GM11168 (cell line): ENCODE results near the gene CACNA1C.

Experiments used
- in situ Hi-C: fragments of 300-500 bp; cut with MboI; formaldehyde crosslinking; loops from one replicate; pipeline ENCODE4 v1.12.0; 2022; ENCODE audit warnings: low sequenced_read_pairs; ENCODE audit not compliant: unreplicated experiment

The CACNA1C gene

DNA sequence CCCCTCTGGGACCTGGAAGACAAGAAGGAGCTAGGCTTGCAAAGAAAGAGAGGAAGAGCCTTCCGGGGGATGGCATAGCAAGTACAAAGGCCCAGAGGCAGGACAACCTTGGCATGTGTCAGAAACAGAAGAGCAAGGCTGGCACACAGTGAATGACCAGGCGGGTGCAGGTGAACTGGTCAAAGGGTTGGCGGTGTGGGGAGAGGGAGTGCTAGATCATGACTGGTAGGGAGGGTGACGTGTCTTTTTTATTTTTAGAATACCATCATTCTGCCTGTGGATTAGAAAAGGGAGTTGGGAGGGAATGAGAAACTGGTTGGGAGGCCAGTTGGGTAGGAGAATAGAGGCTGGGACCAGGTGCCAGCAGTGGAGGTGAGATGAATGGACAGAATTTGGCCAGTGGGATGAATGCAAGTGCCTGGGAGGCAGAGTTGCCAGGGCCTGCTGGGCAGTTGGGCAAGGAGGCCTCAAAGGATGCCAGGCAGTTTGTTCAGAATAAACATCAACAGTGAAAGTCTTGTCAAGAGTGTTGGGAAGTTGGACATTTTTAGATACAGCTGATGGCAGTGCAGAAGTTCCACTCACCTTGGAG, 168.3 kb downstream of the CACNA1C start:
- in situ Hi-C loops = no loop called here

- in situ Hi-C loops = no loop called here
Observed at GRCh38 chr12:2222691-2223090, 169.9 kb downstream of the CACNA1C start.

DNA sequence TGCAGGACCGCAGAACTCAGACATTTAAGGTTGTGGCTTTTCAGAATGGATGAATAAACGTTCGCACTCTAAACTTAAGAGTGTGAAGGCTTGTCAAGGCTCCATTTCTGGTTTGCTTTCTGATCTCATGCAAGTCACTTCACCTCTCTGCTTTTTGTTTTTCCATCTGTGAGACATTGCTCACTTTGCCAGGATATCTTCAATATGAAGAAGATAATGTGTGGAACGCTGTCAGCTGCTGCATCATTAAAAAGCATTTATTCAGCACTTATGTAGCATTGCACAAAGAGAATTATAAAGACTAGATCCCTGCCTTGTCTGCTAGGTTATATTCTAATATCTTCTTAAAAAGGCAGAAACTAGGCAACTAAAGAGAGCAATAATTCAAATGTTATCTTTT, 172.2 kb downstream of the CACNA1C start:
- in situ Hi-C loops = no loop called here

GRCh38 chr12:2225696-2226095, 172.9 kb downstream of the CACNA1C start:
- in situ Hi-C loops = no loop called here

- in situ Hi-C loops = no loop called here
Observed at GRCh38 chr12:2226641-2227040, 173.9 kb downstream of the CACNA1C start.

DNA sequence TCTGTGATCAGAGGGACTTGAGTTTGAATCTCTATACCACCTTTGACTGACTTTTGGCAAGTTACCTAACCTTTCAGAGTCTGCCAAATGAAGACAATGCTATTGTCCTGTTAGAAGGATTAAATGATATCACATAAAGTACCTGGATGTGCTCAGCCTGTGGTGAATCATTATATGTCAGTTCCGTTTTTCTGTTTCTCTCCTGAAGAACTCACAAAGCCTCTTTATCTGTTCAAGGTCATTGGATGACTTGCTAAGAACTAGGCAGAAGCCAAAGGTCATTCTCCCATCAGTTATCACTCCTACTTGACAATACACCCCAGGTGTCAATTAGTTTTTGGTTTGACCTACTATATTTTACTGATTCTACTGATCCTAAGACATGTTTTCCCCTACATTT, 174.6 kb downstream of the CACNA1C start:
- in situ Hi-C loops = no loop called here

DNA sequence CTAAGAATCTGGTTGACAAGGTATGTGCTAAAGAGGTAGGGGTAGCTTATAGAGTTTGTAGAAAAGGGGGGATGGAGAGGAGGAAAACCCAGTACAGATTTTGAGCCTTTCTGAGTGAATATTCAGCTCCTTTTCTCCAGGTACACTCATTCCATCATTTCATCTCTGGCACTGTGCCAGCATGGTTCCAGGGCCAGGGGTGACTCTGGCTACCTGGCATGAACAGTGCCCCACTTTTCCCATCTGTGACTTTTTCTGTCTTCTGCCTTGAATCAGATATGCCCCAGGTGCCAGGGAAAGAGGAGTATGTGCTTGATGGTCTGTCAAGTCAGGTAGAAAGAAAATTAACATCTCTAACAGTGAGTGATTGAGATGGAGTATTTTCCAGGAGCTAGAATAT, 175.7 kb downstream of the CACNA1C start:
- in situ Hi-C loops = no loop called here

DNA sequence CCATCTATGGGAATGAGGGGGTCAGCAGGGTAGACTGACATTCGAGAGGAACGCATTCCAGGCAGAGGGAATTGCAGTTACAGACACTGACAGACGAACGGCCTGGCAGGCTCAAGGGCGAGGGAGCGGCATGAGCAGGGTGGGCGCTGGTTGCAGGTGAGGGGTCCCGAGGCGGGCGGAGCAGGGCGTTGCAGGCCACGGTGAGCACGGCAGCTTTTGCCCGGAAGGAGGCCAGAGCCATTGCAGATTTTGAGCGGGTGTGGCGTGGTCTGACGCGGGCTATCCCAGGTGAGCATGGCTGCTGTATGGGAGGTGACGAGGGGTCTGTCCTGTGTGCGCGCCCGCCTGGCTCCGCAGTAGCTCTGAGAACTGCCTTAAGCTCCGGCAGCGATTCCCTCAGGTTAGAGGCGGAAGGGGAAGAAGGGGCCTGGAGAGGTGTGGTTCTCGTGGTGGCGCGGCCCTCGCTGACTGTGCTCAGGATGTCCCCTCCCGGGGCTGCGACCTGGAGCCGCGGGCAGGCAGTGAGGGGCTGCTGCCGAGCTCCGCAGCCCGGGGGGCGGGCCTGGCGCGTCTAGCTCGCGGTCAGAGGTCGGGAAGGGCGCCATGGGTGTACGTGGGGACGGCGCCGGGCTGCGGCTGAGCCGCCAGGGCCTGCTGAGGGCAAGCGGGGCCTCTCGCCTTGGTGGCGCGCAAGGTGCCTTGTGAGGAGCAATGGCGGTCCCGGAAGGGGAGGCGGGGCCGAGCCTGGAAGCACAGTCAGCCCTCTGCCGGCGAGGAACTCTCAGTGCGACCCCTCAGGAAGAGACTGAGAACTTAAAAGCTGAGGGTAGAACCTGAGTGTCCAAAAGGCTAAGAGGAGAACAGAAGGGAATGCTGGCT, 177.1 kb downstream of the CACNA1C start:
- in situ Hi-C loops = no loop called here

DNA sequence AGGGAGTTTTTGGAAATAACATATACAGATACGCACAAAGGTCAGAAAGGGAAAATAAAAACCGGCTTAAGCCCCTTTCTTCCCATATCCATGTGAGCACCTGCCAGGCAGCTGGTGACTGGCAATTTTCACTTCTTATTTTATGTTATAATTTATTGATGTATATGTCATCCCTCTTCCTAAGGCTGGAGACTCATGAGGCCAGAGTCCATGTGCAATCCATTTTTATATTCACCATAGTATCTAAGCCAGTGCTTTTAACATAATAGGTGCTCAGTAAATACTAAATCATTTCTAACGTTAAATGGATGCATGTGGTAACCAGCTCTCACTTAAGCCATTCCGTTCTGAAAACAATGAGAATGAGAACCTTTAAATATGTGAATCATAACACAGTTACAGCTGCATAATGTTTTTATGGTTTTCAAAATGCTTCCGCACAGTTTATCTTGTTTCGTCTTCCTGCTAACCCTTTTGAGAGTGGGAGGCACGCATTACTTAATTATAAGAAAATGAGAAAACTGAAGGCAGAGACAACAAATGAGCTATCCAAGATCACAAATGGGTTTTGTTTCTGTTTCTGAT, 178.3 kb downstream of the CACNA1C start:
- in situ Hi-C loops = no loop called here

- in situ Hi-C loops = no loop called here
Observed at GRCh38 chr12:2231956-2232355, 179.2 kb downstream of the CACNA1C start.

- in situ Hi-C loops = no loop called here
Observed at GRCh38 chr12:2233034-2233433, 180.2 kb downstream of the CACNA1C start.

GRCh38 chr12:2234091-2234490, 181.3 kb downstream of the CACNA1C start:
- in situ Hi-C loops = no loop called here

- in situ Hi-C loops = no loop called here
Observed at GRCh38 chr12:2234646-2235350, 182.0 kb downstream of the CACNA1C start.

GRCh38 chr12:2236506-2237294, 183.9 kb downstream of the CACNA1C start:
- in situ Hi-C loops = no loop called here

- in situ Hi-C loops = no loop called here
Observed at GRCh38 chr12:2238111-2238510, 185.3 kb downstream of the CACNA1C start.

DNA sequence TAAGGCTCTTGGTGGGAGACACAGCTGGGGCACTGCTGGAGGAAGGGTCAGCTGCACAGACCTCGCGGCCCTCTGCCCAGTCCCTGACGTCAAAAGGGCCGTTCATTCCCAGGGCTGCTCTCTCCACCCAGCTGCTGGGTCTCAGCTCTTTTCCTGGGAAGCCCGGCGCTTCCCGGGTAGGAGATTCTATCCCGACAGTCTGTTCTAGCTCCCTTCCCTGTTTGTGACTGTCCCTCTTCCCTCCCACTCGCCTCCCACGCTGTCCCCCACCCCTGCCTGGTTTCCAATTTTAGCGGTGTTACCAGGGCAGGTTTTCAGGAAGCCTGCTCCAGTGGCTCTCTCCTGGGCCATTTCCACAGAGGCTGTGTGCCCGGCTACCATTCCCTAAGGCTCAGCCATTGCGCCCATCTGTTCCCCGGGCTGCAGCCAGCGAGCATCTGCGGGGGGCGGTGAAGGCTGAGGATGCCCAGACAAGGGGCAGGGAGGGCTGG, 186.6 kb downstream of the CACNA1C start:
- in situ Hi-C loops = no loop called here

DNA sequence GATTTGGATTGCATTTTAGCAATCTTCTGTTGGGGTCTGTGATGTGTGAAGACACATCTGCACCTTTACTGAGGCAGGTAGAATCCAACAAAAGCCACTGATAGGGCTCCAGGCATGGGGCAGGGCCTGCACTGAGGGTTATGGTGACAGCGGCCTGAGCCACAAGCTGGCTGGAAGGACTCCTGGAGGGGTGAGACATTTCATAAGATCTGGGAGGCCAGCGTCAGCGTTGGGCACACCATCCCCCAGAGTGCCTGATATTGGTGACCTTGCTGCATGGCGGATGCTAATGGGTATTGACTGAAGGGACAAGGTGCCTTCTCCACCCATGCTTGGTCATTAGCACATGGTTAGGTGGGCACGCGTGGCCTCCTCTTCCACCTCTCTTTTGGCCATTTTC, 187.6 kb downstream of the CACNA1C start:
- in situ Hi-C loops = no loop called here

DNA sequence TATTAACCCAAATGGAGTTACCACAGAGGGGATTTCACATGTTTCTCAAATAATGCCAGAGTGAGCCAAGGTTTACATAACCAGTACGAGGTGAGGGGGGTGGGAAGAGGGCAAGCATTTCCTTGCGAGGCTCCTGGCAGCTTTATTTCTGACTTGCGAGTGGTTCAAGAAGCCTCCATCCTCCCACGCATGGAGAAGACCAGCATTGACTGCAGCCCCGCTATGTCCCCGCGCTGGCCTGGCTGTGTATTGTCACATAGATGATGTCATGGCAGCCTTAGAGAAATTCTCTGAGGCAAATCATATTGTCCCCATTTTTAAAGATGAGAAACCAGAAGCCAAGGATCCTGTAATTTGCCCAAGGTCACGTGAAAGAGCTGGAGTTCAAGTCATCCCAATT, 188.2 kb downstream of the CACNA1C start:
- in situ Hi-C loops = no loop called here

GRCh38 chr12:2242216-2242615, 189.4 kb downstream of the CACNA1C start:
- in situ Hi-C loops = no loop called here

- in situ Hi-C loops = no loop called here
Observed at GRCh38 chr12:2242816-2243215, 190.0 kb downstream of the CACNA1C start.
